Measurements from ENCODE around the gene ZKSCAN4.

The ZKSCAN4 gene

GRCh38 chr6:28224131-28225055 lies 27.7 kb downstream of the ZKSCAN4 start:
- peak overlapping the region; percentile 93 for H3K4me3 ChIP-seq (ENCODE audit: low read depth, low read length)
- no peak for DNase-seq (ENCODE audit: low read depth)

GRCh38 chr6:28220257-28221133 lies 31.6 kb downstream of the ZKSCAN4 start:
- DNase-seq (ENCODE audit: low read depth) = peak; percentile 39
- no peak overlapping the region for H3K4me3 ChIP-seq (ENCODE audit: low read depth, low read length)
- TF ChIP-seq MAX (IDR thresholded peaks at IDR 0.05; ENCODE audit: low read depth, low read length) = no peak
- TF ChIP-seq POLR2A (IDR thresholded peaks at IDR 0.05; ENCODE audit: extremely low read depth, insufficient read length) = no peak
- no peak for TF ChIP-seq MYC (IDR thresholded peaks at IDR 0.05; ENCODE audit: low read depth, low read length)
- TF ChIP-seq CTCF (IDR thresholded peaks at IDR 0.05; ENCODE audit: low read depth, low read length) = no peak

More at GRCh38 chr6:28224131-28225055, 27.7 kb downstream of the ZKSCAN4 start:
- TF ChIP-seq MYC (IDR thresholded peaks at IDR 0.05; ENCODE audit: low read depth, low read length) (no peak), CTCF (IDR thresholded peaks at IDR 0.05; ENCODE audit: low read depth, low read length) (no peak), MAX (IDR thresholded peaks at IDR 0.05; ENCODE audit: low read depth, low read length) (no peak), POLR2A (IDR thresholded peaks at IDR 0.05; ENCODE audit: extremely low read depth, insufficient read length) (no peak)

- peak; percentile 88 for DNase-seq (ENCODE audit: low read depth)
- H3K4me3 ChIP-seq (ENCODE audit: low read depth, low read length) = peak overlapping the region; percentile 60
Observed at GRCh38 chr6:28218312-28219248, 33.5 kb downstream of the ZKSCAN4 start.

GRCh38 chr6:28217890-28218289 lies 34.2 kb downstream of the ZKSCAN4 start:
- H3K4me3 ChIP-seq (ENCODE audit: low read depth, low read length) = peak overlapping the region; percentile 60
- TF ChIP-seq CTCF (IDR thresholded peaks at IDR 0.05; ENCODE audit: low read depth, low read length) (no peak), POLR2A (IDR thresholded peaks at IDR 0.05; ENCODE audit: extremely low read depth, insufficient read length) (no peak), MAX (IDR thresholded peaks at IDR 0.05; ENCODE audit: low read depth, low read length) (no peak), MYC (IDR thresholded peaks at IDR 0.05; ENCODE audit: low read depth, low read length) (no peak)
- DNase-seq (ENCODE audit: low read depth) = no peak

More at GRCh38 chr6:28218312-28219248, 33.5 kb downstream of the ZKSCAN4 start:
- TF ChIP-seq MYC (IDR thresholded peaks at IDR 0.05; ENCODE audit: low read depth, low read length) (peak; percentile 13; the same call in 1 of the 2 replicates), POLR2A (IDR thresholded peaks at IDR 0.05; ENCODE audit: extremely low read depth, insufficient read length) (peak; percentile 62), MAX (IDR thresholded peaks at IDR 0.05; ENCODE audit: low read depth, low read length) (peak; percentile 49; the same call in 1 of the 2 replicates), CTCF (IDR thresholded peaks at IDR 0.05; ENCODE audit: low read depth, low read length) (peak; percentile 15)

- TF ChIP-seq CTCF (IDR thresholded peaks at IDR 0.05; ENCODE audit: low read depth, low read length) (no peak), POLR2A (IDR thresholded peaks at IDR 0.05; ENCODE audit: extremely low read depth, insufficient read length) (no peak), MAX (IDR thresholded peaks at IDR 0.05; ENCODE audit: low read depth, low read length) (no peak), MYC (IDR thresholded peaks at IDR 0.05; ENCODE audit: low read depth, low read length) (no peak)
Observed at GRCh38 chr6:28215425-28215824, 36.6 kb downstream of the ZKSCAN4 start.

More at GRCh38 chr6:28215425-28215824, 36.6 kb downstream of the ZKSCAN4 start:
- H3K4me3 ChIP-seq (ENCODE audit: low read depth, low read length) = no peak overlapping the region
- peak; percentile 82 for DNase-seq (ENCODE audit: low read depth)

Measured in NB4 (cell line).